ENCODE results near the gene ADGRD1.
"Not testable (repeated sequence)": the region's sequence is repeated elsewhere in the genome, so short reads cannot be mapped to it uniquely, and the experiment has no call there.

The ADGRD1 gene

GRCh38 chr12:130987151-130987931 lies 33.6 kb downstream of the ADGRD1 start:
- DNase-seq (ENCODE audit: low read depth in 2 of 2), result no peak

DNA sequence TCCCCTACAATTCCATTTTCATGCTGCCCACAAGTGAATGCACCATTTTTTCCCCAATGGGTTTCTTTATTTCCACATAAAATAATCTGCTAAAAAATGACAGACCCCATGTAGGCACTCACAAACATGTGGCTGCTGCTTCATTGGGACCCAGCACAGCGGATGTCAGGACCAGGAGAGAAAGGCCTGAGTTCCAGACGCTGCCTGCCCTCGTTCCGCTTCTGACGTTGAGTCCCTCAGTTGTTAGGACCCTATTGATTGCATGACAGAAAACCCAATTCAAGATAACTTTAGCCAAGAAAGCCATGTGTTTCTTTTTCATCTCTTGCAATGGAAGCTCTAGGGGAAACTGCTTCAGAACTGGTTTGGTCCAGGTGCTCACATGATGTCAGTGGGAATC lies 34.6 kb downstream of the ADGRD1 start:
- no peak for DNase-seq (ENCODE audit: low read depth in 2 of 2)

DNA sequence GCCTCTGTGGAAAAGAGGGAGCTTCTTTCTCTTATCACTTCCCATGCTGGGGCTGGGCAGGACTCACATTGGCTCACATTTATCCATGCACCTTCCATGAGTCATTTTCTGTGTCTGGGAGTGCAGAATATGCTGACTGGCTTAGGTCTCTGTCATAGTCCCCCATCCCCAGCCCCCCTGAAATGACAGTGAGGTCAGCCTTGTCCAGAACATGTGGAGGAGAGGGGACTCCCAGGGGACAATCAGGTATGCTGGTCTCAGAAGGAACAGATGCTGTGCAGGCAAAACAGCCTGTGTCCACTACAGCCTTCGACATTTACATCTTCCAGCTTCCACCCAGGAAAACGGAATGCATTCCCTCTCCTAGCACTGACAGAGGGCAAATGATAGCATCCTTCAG lies 35.0 kb downstream of the ADGRD1 start:
- no peak for DNase-seq (ENCODE audit: low read depth in 2 of 2)

- no peak for DNase-seq (ENCODE audit: low read depth in 2 of 2)
Observed at GRCh38 chr12:130989391-130989790, 35.7 kb downstream of the ADGRD1 start.

- no peak for DNase-seq (ENCODE audit: low read depth in 2 of 2)
Observed at GRCh38 chr12:130990034-130990433, 36.3 kb downstream of the ADGRD1 start.

- DNase-seq (ENCODE audit: low read depth in 2 of 2), result no peak
Observed at GRCh38 chr12:130992448-130992847, 38.7 kb downstream of the ADGRD1 start.

- no peak for DNase-seq (ENCODE audit: low read depth in 2 of 2)
Observed at GRCh38 chr12:130992979-130993538, 39.4 kb downstream of the ADGRD1 start.

GRCh38 chr12:130993759-130994670 lies 40.3 kb downstream of the ADGRD1 start:
- no peak for DNase-seq (ENCODE audit: low read depth in 2 of 2)

- no peak for DNase-seq (ENCODE audit: low read depth in 2 of 2)
Observed at GRCh38 chr12:130994821-130995375, 41.2 kb downstream of the ADGRD1 start.

- DNase-seq (ENCODE audit: low read depth in 2 of 2), result not testable (repeated sequence)
Observed at GRCh38 chr12:130995386-130995969, 41.8 kb downstream of the ADGRD1 start.

GRCh38 chr12:130998136-130998535 lies 44.4 kb downstream of the ADGRD1 start:
- no peak for DNase-seq (ENCODE audit: low read depth in 2 of 2)

DNA sequence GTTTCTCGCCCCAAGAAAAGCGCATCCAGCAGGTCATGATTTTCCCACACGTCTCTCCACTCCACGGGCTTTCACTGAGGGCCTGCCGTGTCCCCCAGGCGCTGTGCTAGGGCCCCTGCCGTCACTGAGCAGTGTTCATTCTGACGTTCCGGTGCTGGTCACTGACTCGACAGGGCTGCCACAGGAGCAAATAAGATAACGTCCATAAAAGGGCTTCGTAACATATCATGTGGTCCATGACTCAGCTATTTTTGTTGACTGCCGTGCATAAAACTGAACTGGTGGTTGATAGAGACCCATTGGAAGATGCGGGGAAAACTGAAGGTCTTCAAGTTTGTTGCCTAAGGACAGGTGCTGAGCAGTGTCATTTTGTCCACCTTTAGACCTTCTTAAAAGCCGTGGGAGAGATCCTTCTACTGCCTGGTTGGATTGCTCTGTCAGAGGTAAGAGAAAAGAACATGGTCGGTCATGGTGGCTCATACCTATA lies 46.3 kb downstream of the ADGRD1 start:
- DNase-seq (ENCODE audit: low read depth in 2 of 2), result no peak

GRCh38 chr12:131001493-131001892 lies 47.8 kb downstream of the ADGRD1 start:
- no peak for DNase-seq (ENCODE audit: low read depth in 2 of 2)

DNA sequence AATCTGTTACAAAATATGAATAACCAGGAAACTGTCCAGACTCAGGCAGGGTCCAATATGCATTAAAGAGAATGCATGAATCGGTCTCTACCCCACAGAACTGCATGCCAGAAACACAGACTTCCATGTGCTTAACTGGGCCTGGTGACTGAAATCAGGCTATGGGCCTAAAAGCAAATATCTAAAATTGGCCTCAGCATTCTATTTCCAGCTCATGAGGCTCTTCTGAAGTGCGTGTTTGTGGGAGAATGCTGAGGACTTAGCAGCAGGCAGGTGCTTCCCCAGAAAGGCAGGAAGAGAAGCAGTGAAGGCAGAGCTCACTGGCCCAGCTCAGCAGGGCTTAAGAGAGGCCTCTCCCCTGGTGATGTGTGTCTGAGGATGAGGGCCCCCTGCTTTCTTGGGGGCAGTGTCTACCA lies 48.5 kb downstream of the ADGRD1 start:
- no peak for DNase-seq (ENCODE audit: low read depth in 2 of 2)

DNA sequence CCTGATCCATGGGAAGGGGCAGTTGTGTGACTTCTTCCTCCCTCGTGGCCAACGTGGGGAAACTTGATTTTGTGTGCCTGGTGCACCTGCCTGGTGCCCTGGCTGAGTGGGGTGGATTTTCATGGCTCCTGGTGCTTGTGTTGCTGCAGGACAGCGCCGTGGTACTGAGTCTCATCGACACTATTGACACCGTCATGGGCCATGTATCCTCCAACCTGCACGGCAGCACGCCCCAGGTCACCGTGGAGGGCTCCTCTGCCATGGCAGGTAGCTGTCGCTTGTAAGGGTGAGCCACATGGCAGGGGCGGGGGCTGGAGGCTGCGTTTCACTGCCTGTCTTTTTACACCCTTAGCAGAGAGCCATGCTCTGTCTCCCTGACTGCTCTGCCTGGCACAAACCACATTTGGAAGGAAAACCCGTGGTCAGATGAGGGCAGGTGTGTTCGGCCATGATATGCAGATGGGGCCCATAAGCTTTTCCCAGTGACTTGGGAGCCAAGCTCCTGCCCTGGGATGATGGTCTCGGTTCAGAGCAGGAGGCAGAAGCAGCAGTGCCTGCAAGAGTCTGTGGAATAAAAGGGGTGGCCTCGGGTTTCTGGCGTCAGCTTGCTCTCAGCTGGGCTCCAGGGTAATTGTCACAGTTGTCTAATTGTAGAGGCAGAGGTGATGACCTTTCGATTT lies 49.5 kb downstream of the ADGRD1 start:
- no peak for DNase-seq (ENCODE audit: low read depth in 2 of 2)

GRCh38 chr12:131003716-131004045 lies 50.0 kb downstream of the ADGRD1 start:
- DNase-seq (ENCODE audit: low read depth in 2 of 2), result no peak

DNA sequence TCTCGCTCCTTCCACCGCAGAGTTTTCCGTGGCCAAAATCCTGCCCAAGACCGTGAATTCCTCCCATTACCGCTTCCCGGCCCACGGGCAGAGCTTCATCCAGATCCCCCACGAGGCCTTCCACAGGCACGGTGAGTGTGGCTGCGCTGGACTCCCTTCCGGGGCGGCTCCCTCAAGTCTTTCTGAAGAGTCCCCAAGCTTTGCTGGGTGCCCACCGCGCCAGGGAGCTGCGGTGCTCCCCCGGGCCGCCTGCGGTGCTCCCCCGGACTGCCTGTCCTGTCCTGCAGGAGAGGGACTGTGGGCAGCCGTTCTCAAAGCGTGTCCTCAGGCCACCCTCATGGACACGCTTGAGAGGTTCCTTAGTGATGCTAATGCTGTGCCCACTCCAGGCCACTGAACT lies 50.5 kb downstream of the ADGRD1 start:
- no peak for DNase-seq (ENCODE audit: low read depth in 2 of 2)

GRCh38 chr12:131005161-131006035 lies 51.7 kb downstream of the ADGRD1 start:
- no peak for DNase-seq (ENCODE audit: low read depth in 2 of 2)

- DNase-seq (ENCODE audit: low read depth in 2 of 2), result no peak
Observed at GRCh38 chr12:131006036-131006735, 52.5 kb downstream of the ADGRD1 start.
